Right lobe of liver (tissue), 4 donors: ENCODE measurements around the gene INPP5B.

Experiments used
- CTCF ChIP-seq, 4 donors: fragments of 200-600 bp in 3 of 4; fragments of 450-650 bp in 1 of 4; IDR thresholded peaks; one replicate each; pipeline versions ENCODE4 v1.5.1 to v1.8.0; 2016 to 2022; ENCODE audit warnings: antibody characterized with exemption in 4 of 4, mild to moderate bottlenecking in 2 of 4
- POLR2A ChIP-seq: fragments of 450-650 bp; IDR thresholded peaks from one replicate; pipeline ENCODE4 v1.6.1; 2017; ENCODE audit warnings: antibody characterized with exemption, mild to moderate bottlenecking
- donor health status: DM: no; HTN: no; CAD: no.
- donor health status: DM: no; HTN: no; CAD: no.
- donor health status: DM: no; HTN: yes; CAD: no.

GRCh38 chr1:37948841-37949240 lies 2.0 kb upstream of the INPP5B start:
- TF ChIP-seq CTCF (IDR thresholded peaks at IDR 0.05) (no peak), POLR2A (no peak)
